Measurements from ENCODE around the gene NUF2.

NUF2 gene

DNA sequence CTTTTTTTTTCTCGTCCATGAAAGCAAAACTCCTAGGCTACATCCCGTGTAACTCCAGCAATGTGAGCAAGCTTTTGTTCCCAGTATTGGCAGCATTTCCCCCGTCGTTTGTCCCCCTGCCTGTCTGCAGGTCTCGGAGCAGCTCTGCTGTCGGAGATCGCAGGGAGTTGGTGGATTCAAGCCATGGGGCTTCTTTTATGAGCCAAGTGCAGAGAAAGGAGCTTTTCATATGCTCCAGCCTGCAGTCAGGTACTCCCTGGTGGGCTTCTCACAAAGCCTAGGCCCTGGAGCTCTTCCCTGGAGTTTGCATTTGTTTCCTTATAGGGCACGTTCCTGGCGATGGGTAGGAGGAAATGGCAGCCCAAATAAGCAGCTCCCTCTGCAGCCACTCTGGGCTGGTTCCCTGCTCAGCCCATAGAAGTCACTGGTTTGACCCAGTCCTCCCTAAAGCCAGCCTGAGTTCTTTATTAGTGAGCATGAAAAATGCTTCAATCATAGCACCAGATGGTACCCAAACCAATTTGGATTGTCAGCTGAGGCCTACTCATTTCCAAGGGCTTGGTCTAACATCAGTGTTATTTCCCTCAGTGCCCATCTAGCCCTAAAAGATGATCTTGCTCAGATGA lies 78.3 kb downstream of the NUF2 start:
- DNase-seq (ENCODE audit: low read depth in 2 of 3, low spot score in 2 of 3) = no peak

DNA sequence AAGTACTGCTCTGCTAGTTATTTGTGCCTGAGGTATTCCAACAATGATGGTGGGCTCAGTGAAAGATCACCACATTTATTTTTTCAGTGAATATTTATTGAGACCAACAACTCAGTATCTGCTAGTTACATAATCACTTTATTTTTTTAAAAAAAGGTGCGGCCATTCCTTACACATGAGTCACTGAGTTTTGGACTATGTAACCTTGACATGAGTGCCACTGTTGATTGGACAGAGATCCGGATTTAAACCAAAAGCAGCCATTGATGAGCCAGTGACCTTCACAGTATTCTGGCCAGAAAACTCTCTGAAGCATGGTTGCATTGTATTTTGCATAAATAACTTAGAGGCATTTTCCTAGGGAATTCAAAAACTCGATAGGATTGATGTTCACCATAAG lies 79.5 kb downstream of the NUF2 start:
- DNase-seq (ENCODE audit: low read depth in 2 of 3, low spot score in 2 of 3) = no peak
